ENCODE results near the gene VSX2. TPM values are rescaled to one million over a fixed set of nuclear protein-coding genes. Genes with fewer than 3 reads are reported as not detected.

Gene VSX2
- total and polyA plus RNA-seq, 4 donors, result not detected

DNA sequence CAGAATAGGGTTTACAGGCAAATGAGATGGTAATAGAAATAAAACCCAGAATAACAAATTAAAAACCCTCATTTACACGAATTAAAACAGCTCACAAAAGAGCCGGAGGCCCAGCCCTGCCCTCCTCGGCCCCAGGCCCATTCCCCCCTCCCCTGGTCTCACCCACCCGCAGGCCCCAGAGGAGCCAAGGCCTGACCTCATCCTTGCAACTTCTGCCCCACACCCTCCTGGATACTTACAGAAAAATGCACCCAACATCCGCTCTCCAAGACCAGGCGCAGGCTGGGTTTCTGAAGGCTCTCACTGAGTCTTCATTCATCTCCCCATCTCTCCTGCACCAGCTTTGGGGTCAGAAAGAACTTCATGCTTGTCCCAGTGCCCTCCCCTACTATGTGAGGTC lies 16.2 kb upstream of the VSX2 start:
- Histone ChIP-seq H3K9me3 (ENCODE audit: control insufficient read depth in 4 of 4, insufficient read depth in 3 of 4, low read length in 3 of 4) (no peaks in the 10 kb centered on the region), H3K4me1 (ENCODE audit: control insufficient read depth in 5 of 5, insufficient read depth in 5 of 5, low read length in 5 of 5) (no peaks in the 10 kb centered on the region), H3K27me3 (ENCODE audit: control insufficient read depth in 3 of 3, insufficient read depth in 3 of 3, low read length in 2 of 3) (peaks cover 0 to 10% (median 9%) of the 10 kb centered on the region in 3 donors), H3K4me3 (no peak overlapping the region), H3K36me3 (ENCODE audit: control insufficient read depth in 4 of 4, insufficient read depth in 4 of 4, low read length in 4 of 4) (no peaks in the 10 kb centered on the region), H3K27ac (ENCODE audit: low read depth in 1 of 2, low read length in 1 of 2) (no peak overlapping the region), H3K9ac (ENCODE audit: insufficient read depth in 1 of 2, low read length in 2 of 2) (no peak overlapping the region)
- DNase-seq, result no peak
- no peak for ATAC-seq (ENCODE audit: insufficient read depth, low FRiP score)
- WGBS, 2 donors, result 87 to 88% methylated on average over 6 of the region's 6 CpGs
- no peak for TF ChIP-seq CTCF (IDR thresholded peaks at IDR 0.05; ENCODE audit: control extremely low read depth, extremely low read depth)

GRCh38 chr14:74231784-74232183 lies 7.5 kb upstream of the VSX2 start:
- no peak overlapping the region for H3K27ac ChIP-seq (ENCODE audit: low read depth in 1 of 2, low read length in 1 of 2)
- no peaks in the 10 kb centered on the region for H3K36me3 ChIP-seq (ENCODE audit: control insufficient read depth in 4 of 4, insufficient read depth in 4 of 4, low read length in 4 of 4)
- no peak for TF ChIP-seq CTCF (IDR thresholded peaks at IDR 0.05; ENCODE audit: control extremely low read depth, extremely low read depth)
- no peak for ATAC-seq (ENCODE audit: insufficient read depth, low FRiP score)
- peaks cover 0 to 22% (median 10%) of the 10 kb centered on the region in 3 donors for H3K27me3 ChIP-seq (ENCODE audit: control insufficient read depth in 3 of 3, insufficient read depth in 3 of 3, low read length in 2 of 3)
- DNase-seq, result no peak
- peaks cover 0 to 4% (median 2%) of the 10 kb centered on the region in 4 donors for H3K9me3 ChIP-seq (ENCODE audit: control insufficient read depth in 4 of 4, insufficient read depth in 3 of 4, low read length in 3 of 4)
- H3K9ac ChIP-seq (ENCODE audit: insufficient read depth in 1 of 2, low read length in 2 of 2), result no peak overlapping the region
- H3K4me3 ChIP-seq, result no peak overlapping the region
- WGBS, 2 donors, result 83 to 87% methylated on average over 8 of the region's 8 CpGs
- no peaks in the 10 kb centered on the region for H3K4me1 ChIP-seq (ENCODE audit: control insufficient read depth in 5 of 5, insufficient read depth in 5 of 5, low read length in 5 of 5)

GRCh38 chr14:74235017-74235416 lies 4.2 kb upstream of the VSX2 start:
- ATAC-seq (ENCODE audit: insufficient read depth, low FRiP score) (no peak), DNase-seq (no peak)
- 68 to 87% methylated on average over 4 of the region's 4 CpGs for WGBS, 2 donors
- peaks cover 0 to 4% (median 2%) of the 10 kb centered on the region in 4 donors for H3K9me3 ChIP-seq (ENCODE audit: control insufficient read depth in 4 of 4, insufficient read depth in 3 of 4, low read length in 3 of 4)
- H3K4me1 ChIP-seq (ENCODE audit: control insufficient read depth in 5 of 5, insufficient read depth in 5 of 5, low read length in 5 of 5), result peaks cover 0 to 2% (median 0%) of the 10 kb centered on the region in 5 donors
- no peak overlapping the region for H3K27ac ChIP-seq (ENCODE audit: low read depth in 1 of 2, low read length in 1 of 2)
- no peak overlapping the region for H3K4me3 ChIP-seq
- H3K36me3 ChIP-seq (ENCODE audit: control insufficient read depth in 4 of 4, insufficient read depth in 4 of 4, low read length in 4 of 4), result no peaks in the 10 kb centered on the region
- TF ChIP-seq CTCF (IDR thresholded peaks at IDR 0.05; ENCODE audit: control extremely low read depth, extremely low read depth), result no peak
- no peak overlapping the region for H3K9ac ChIP-seq (ENCODE audit: insufficient read depth in 1 of 2, low read length in 2 of 2)
- H3K27me3 ChIP-seq (ENCODE audit: control insufficient read depth in 3 of 3, insufficient read depth in 3 of 3, low read length in 2 of 3), result peaks cover 3 to 35% (median 31%) of the 10 kb centered on the region in 3 donors

- Histone ChIP-seq H3K27ac (ENCODE audit: low read depth in 1 of 2, low read length in 1 of 2) (no peak overlapping the region), H3K9me3 (ENCODE audit: control insufficient read depth in 4 of 4, insufficient read depth in 3 of 4, low read length in 3 of 4) (peaks cover 0 to 3% (median 0%) of the 10 kb centered on the region in 4 donors), H3K27me3 (ENCODE audit: control insufficient read depth in 3 of 3, insufficient read depth in 3 of 3, low read length in 2 of 3) (peaks cover 3 to 51% (median 50%) of the 10 kb centered on the region in 3 donors), H3K36me3 (ENCODE audit: control insufficient read depth in 4 of 4, insufficient read depth in 4 of 4, low read length in 4 of 4) (no peaks in the 10 kb centered on the region), H3K9ac (ENCODE audit: insufficient read depth in 1 of 2, low read length in 2 of 2) (no peak overlapping the region), H3K4me3 (no peak overlapping the region), H3K4me1 (ENCODE audit: control insufficient read depth in 5 of 5, insufficient read depth in 5 of 5, low read length in 5 of 5) (peaks cover 0 to 20% (median 0%) of the 10 kb centered on the region in 5 donors)
- DNase-seq, result no peak
- ATAC-seq (ENCODE audit: insufficient read depth, low FRiP score), result no peak
- 85% methylated on average over 4 of the region's 4 CpGs for WGBS, 2 donors
- TF ChIP-seq CTCF (IDR thresholded peaks at IDR 0.05; ENCODE audit: control extremely low read depth, extremely low read depth), result no peak
Measured at GRCh38 chr14:74237441-74237840, 1.8 kb upstream of the VSX2 start.

All from lung (tissue), 12 donors.